ENCODE measurements around the gene USH1G. TPM values are rescaled to one million over a fixed set of nuclear protein-coding genes. Genes with fewer than 3 reads are reported as not detected.
A peak's percentile ranks its signal among the peaks of the same experiment; 100 is the strongest.

USH1G gene
- total and polyA plus RNA-seq, 2 of the 13 experiments (the other 11 are each of a cell fraction or from before 2014, with no cell fraction given): 0.04 TPM; not detected in 1

- TF ChIP-seq, protein P1, sequence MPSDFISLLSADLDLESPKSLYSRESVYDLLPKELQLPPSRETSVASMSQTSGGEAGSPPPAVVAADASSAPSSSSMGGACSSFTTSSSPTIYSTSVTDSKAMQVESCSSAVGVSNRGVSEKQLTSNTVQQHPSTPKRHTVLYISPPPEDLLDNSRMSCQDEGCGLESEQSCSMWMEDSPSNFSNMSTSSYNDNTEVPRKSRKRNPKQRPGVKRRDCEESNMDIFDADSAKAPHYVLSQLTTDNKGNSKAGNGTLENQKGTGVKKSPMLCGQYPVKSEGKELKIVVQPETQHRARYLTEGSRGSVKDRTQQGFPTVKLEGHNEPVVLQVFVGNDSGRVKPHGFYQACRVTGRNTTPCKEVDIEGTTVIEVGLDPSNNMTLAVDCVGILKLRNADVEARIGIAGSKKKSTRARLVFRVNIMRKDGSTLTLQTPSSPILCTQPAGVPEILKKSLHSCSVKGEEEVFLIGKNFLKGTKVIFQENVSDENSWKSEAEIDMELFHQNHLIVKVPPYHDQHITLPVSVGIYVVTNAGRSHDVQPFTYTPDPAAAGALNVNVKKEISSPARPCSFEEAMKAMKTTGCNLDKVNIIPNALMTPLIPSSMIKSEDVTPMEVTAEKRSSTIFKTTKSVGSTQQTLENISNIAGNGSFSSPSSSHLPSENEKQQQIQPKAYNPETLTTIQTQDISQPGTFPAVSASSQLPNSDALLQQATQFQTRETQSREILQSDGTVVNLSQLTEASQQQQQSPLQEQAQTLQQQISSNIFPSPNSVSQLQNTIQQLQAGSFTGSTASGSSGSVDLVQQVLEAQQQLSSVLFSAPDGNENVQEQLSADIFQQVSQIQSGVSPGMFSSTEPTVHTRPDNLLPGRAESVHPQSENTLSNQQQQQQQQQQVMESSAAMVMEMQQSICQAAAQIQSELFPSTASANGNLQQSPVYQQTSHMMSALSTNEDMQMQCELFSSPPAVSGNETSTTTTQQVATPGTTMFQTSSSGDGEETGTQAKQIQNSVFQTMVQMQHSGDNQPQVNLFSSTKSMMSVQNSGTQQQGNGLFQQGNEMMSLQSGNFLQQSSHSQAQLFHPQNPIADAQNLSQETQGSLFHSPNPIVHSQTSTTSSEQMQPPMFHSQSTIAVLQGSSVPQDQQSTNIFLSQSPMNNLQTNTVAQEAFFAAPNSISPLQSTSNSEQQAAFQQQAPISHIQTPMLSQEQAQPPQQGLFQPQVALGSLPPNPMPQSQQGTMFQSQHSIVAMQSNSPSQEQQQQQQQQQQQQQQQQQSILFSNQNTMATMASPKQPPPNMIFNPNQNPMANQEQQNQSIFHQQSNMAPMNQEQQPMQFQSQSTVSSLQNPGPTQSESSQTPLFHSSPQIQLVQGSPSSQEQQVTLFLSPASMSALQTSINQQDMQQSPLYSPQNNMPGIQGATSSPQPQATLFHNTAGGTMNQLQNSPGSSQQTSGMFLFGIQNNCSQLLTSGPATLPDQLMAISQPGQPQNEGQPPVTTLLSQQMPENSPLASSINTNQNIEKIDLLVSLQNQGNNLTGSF (CRISPR knock-in tag; IDR thresholded peaks at IDR 0.05): no peak
- TF ChIP-seq AKAP8 (CRISPR knock-in tag; IDR thresholded peaks at IDR 0.05): peak; percentile 82; the same call in 1 of the 2 replicates
- no peak for TF ChIP-seq ZNF777 (CRISPR knock-in tag; IDR thresholded peaks at IDR 0.05)
- no peak for TF ChIP-seq ZKSCAN8 (CRISPR knock-in tag; IDR thresholded peaks at IDR 0.05; ENCODE audit: borderline replicate concordance)
- TF ChIP-seq ZSCAN30 (CRISPR knock-in tag; IDR thresholded peaks at IDR 0.05): no peak
- TF ChIP-seq IRF1 (CRISPR knock-in tag; IDR thresholded peaks at IDR 0.05; ENCODE audit: low read depth): no peak
- no peak for TF ChIP-seq HMGA1 (CRISPR knock-in tag; conservative IDR thresholded peaks at IDR 0.05)
- TF ChIP-seq, protein P2, sequence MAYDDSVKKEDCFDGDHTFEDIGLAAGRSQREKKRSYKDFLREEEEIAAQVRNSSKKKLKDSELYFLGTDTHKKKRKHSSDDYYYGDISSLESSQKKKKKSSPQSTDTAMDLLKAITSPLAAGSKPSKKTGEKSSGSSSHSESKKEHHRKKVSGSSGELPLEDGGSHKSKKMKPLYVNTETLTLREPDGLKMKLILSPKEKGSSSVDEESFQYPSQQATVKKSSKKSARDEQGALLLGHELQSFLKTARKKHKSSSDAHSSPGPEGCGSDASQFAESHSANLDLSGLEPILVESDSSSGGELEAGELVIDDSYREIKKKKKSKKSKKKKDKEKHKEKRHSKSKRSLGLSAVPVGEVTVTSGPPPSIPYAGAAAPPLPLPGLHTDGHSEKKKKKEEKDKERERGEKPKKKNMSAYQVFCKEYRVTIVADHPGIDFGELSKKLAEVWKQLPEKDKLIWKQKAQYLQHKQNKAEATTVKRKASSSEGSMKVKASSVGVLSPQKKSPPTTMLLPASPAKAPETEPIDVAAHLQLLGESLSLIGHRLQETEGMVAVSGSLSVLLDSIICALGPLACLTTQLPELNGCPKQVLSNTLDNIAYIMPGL (CRISPR knock-in tag; IDR thresholded peaks at IDR 0.05; ENCODE audit: borderline replicate concordance in 1 of 2, low read depth in 1 of 2): no peak
- TF ChIP-seq ZNF260 (CRISPR knock-in tag; IDR thresholded peaks at IDR 0.05; ENCODE audit: borderline replicate concordance, low read depth): no peak
- no peak for TF ChIP-seq PRMT3 (CRISPR knock-in tag; IDR thresholded peaks at IDR 0.05; ENCODE audit: borderline replicate concordance, low read depth)
- peak; percentile 40; the same call in 1 of the 2 replicates for TF ChIP-seq ZNF784 (CRISPR knock-in tag; IDR thresholded peaks at IDR 0.05; ENCODE audit: borderline replicate concordance)
- no peak for TF ChIP-seq MTA3 (CRISPR knock-in tag; IDR thresholded peaks at IDR 0.05)
- TF ChIP-seq, protein P3, sequence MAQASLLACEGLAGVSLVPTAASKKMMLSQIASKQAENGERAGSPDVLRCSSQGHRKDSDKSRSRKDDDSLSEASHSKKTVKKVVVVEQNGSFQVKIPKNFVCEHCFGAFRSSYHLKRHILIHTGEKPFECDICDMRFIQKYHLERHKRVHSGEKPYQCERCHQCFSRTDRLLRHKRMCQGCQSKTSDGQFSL (CRISPR knock-in tag; IDR thresholded peaks at IDR 0.05): no peak
- TF ChIP-seq, protein P4, sequence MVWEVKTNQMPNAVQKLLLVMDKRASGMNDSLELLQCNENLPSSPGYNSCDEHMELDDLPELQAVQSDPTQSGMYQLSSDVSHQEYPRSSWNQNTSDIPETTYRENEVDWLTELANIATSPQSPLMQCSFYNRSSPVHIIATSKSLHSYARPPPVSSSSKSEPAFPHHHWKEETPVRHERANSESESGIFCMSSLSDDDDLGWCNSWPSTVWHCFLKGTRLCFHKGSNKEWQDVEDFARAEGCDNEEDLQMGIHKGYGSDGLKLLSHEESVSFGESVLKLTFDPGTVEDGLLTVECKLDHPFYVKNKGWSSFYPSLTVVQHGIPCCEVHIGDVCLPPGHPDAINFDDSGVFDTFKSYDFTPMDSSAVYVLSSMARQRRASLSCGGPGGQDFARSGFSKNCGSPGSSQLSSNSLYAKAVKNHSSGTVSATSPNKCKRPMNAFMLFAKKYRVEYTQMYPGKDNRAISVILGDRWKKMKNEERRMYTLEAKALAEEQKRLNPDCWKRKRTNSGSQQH (CRISPR knock-in tag; IDR thresholded peaks at IDR 0.05; ENCODE audit: low read depth): no peak
- TF ChIP-seq NCOA2 (CRISPR knock-in tag; IDR thresholded peaks at IDR 0.05): no peak
- TF ChIP-seq, protein P5, sequence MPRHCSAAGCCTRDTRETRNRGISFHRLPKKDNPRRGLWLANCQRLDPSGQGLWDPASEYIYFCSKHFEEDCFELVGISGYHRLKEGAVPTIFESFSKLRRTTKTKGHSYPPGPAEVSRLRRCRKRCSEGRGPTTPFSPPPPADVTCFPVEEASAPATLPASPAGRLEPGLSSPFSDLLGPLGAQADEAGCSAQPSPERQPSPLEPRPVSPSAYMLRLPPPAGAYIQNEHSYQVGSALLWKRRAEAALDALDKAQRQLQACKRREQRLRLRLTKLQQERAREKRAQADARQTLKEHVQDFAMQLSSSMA (CRISPR knock-in tag; IDR thresholded peaks at IDR 0.05): no peak
- no peak for TF ChIP-seq FIP1L1 (IDR thresholded peaks at IDR 0.05; ENCODE audit: borderline replicate concordance, insufficient read depth, low read depth, low read length)
- no peak for TF ChIP-seq ZBTB3 (CRISPR knock-in tag; IDR thresholded peaks at IDR 0.05; ENCODE audit: borderline replicate concordance, low read depth)
- no peak for TF ChIP-seq ZNF83 (CRISPR knock-in tag; IDR thresholded peaks at IDR 0.05; ENCODE audit: borderline replicate concordance)
Observed at GRCh38 chr17:74971842-74972106, 48.7 kb upstream of the USH1G start (continued).

All from HepG2 (cell line).